CD4-positive, alpha-beta T cell (primary cell): Measurements from ENCODE around the gene GRB14. TPM values are rescaled to one million over a fixed set of nuclear protein-coding genes. Genes with fewer than 3 reads are reported as not detected.
"Not testable (repeated sequence)": the region's sequence is repeated elsewhere in the genome, so short reads cannot be mapped to it uniquely, and the experiment has no call there.

ENCODE experiments used
- ATAC-seq: fragments of 200-7000 bp; cut with Tn5 transposase; one replicate; pipeline ENCODE4 v1.10.0; 2022; ENCODE audit warnings: mild to moderate bottlenecking; ENCODE audit not compliant: poor library complexity
- CTCF ChIA-PET: fragments of 350-600 bp; sonication (Branson Sonifier 250); formaldehyde crosslinking; loops from one replicate; lab custom pipeline; 2021; ENCODE audit warnings: antibody characterized with exemption, inconsistent platforms; lab: Charles Lee
- POLR2A ChIA-PET: fragments of 350-600 bp; sonication (Branson Sonifier 250); formaldehyde crosslinking; loops from one replicate; lab custom pipeline; 2021; ENCODE audit warnings: antibody characterized with exemption, inconsistent platforms; lab: Charles Lee
- DNase-seq, 14 experiments: peaks; one replicate each; pipeline ENCODE4 v3.0.0-alpha.2; 2013 to 2020; ENCODE audit warnings: mixed read lengths in 2 of 14
- H3K27ac ChIP-seq, 2 donors: one replicate each; pipeline versions ENCODE4 v1.5.1 to v1.7.0; 2013; ENCODE audit warnings: low read length in 2 of 2, low read depth in 1 of 2, mild to moderate bottlenecking in 1 of 2
- H3K27me3 ChIP-seq, 2 experiments: 1 replicate in 1 of 2; 2 replicates in 1 of 2; pipeline versions ENCODE4 v1.6.1 to v1.7.0; 2013; ENCODE audit warnings: low read length in 2 of 2, control low read depth in 1 of 2, mild to moderate bottlenecking in 1 of 2, moderate library complexity in 1 of 2; ENCODE audit not compliant: insufficient read depth in 2 of 2, control insufficient read depth in 1 of 2
- H3K36me3 ChIP-seq: one replicate; pipeline ENCODE4 v1.6.1; 2013; ENCODE audit warnings: low read length, control low read depth; ENCODE audit not compliant: insufficient read depth
- H3K4me1 ChIP-seq: one replicate; pipeline ENCODE4 v1.6.1; 2013; ENCODE audit warnings: low read length, control low read depth; ENCODE audit not compliant: insufficient read depth
- H3K4me3 ChIP-seq: one replicate; pipeline ENCODE4 v1.5.1; 2013; ENCODE audit warnings: mild to moderate bottlenecking, low read length, moderate library complexity
- H3K9me3 ChIP-seq, 2 experiments: 1 replicate in 1 of 2; 2 replicates in 1 of 2; pipeline versions ENCODE4 v1.6.1 to v1.7.0; 2013; ENCODE audit warnings: low read length in 2 of 2, mild to moderate bottlenecking in 2 of 2, control low read depth in 1 of 2, moderate library complexity in 1 of 2; ENCODE audit not compliant: control insufficient read depth in 1 of 2, insufficient read depth in 1 of 2
- H3K27ac Mint-ChIP-seq: one replicate; pipeline ENCODE4 v1.8.0; 2020; ENCODE audit warnings: mixed read lengths
- H3K27me3 Mint-ChIP-seq: one replicate; pipeline ENCODE4 v1.8.0; 2021; ENCODE audit warnings: mixed read lengths
- H3K36me3 Mint-ChIP-seq: one replicate; pipeline ENCODE4 v1.8.0; 2021; ENCODE audit warnings: low read depth, mixed read lengths
- H3K4me1 Mint-ChIP-seq: one replicate; pipeline ENCODE4 v1.8.0; 2021; ENCODE audit warnings: low read depth, mixed read lengths
- H3K4me3 Mint-ChIP-seq: one replicate; pipeline ENCODE4 v1.8.0; 2020; ENCODE audit warnings: mild to moderate bottlenecking, mixed read lengths
- H3K9me3 Mint-ChIP-seq: one replicate; pipeline ENCODE4 v1.8.0; 2020; ENCODE audit warnings: mixed read lengths
- CTCF ChIP-seq: fragments of 200-600 bp; IDR thresholded peaks from one replicate; pipeline ENCODE4 v1.8.0; 2022; ENCODE audit warnings: antibody characterized with exemption, mild to moderate bottlenecking
- intact Hi-C, 2 experiments: fragments of 100-400 bp; cut with DNase I in 1 of 2; cut with micrococcal nuclease in 1 of 2; formaldehyde crosslinking; loops; one replicate each; pipeline versions ENCODE4 v1.15.1 to v1.9.0; 2023 to 2025; cut with DNase I, micrococcal nuclease
- total RNA-seq, 174 experiments: library from RNA in 2 of 174; stranded (reverse) in 2 of 174; gene quantifications; one replicate each; pipeline ENCODE4 v1.2.3 and lab custom pipeline; 2021 to 2026

Gene GRB14
- total RNA-seq, 2 experiments from 2014 or later = not detected

- no peak overlapping the region for H3K27ac Mint-ChIP-seq
- no peak overlapping the region for H3K4me3 Mint-ChIP-seq
- intact Hi-C loops = no loop called here
- TF ChIP-seq CTCF = no peak
- Histone ChIP-seq H3K9me3 (peaks cover 0 to 3% of the 10 kb centered on the region in 2 experiments), H3K27me3 (no peaks in the 10 kb centered on the region), H3K36me3 (no peaks in the 10 kb centered on the region), H3K4me3 (no peak overlapping the region), H3K27ac (no peak overlapping the region), H3K4me1 (no peaks in the 10 kb centered on the region)
- H3K9me3 Mint-ChIP-seq = no peaks in the 10 kb centered on the region
- no peaks in the 10 kb centered on the region for H3K27me3 Mint-ChIP-seq
- ATAC-seq (no peak), DNase-seq (no peak)
- no peaks in the 10 kb centered on the region for H3K4me1 Mint-ChIP-seq
- H3K36me3 Mint-ChIP-seq = no peaks in the 10 kb centered on the region
- ChIA-PET POLR2A (no interaction called here), CTCF (interaction anchor here (0.6 kb wide), 1 partner anchor 1761 kb away, joined by 3 read pairs; no protein-coding TSS in a partner anchor)
Measured at GRCh38 chr2:164474873-164475272, 146.4 kb downstream of the GRB14 start.

- no peak for ATAC-seq
- H3K4me3 Mint-ChIP-seq = no peak overlapping the region
- no peak for DNase-seq
- H3K27ac Mint-ChIP-seq = no peak overlapping the region
- H3K4me3 ChIP-seq = no peak overlapping the region
- H3K9me3 Mint-ChIP-seq = no peaks in the 10 kb centered on the region
- no peaks in the 10 kb centered on the region for H3K27me3 Mint-ChIP-seq
- H3K27ac ChIP-seq = no peak overlapping the region
- H3K4me1 ChIP-seq = no peaks in the 10 kb centered on the region
- intact Hi-C loops = no loop called here
- no peaks in the 10 kb centered on the region for H3K36me3 ChIP-seq
- peaks cover 0 to 3% of the 10 kb centered on the region in 2 experiments for H3K9me3 ChIP-seq
- H3K4me1 Mint-ChIP-seq = no peaks in the 10 kb centered on the region
- TF ChIP-seq CTCF = no peak
- no peaks in the 10 kb centered on the region for H3K36me3 Mint-ChIP-seq
- CTCF ChIA-PET = no interaction called here
- H3K27me3 ChIP-seq = no peaks in the 10 kb centered on the region
- POLR2A ChIA-PET = no interaction called here
Measured at GRCh38 chr2:164473021-164473420, 148.3 kb downstream of the GRB14 start.

- H3K4me3 Mint-ChIP-seq, H3K27ac ChIP-seq, intact Hi-C loops, H3K27me3 Mint-ChIP-seq, DNase-seq, H3K9me3 ChIP-seq, CTCF ChIA-PET, H3K9me3 Mint-ChIP-seq, ATAC-seq, POLR2A ChIA-PET, H3K27ac Mint-ChIP-seq, H3K27me3 ChIP-seq, H3K4me3 ChIP-seq, H3K36me3 Mint-ChIP-seq, H3K4me1 ChIP-seq, H3K36me3 ChIP-seq, H3K4me1 Mint-ChIP-seq: not testable (repeated sequence)
Measured at GRCh38 chr2:164465047-164465446, 156.2 kb downstream of the GRB14 start.

- H3K36me3 ChIP-seq = no peaks in the 10 kb centered on the region
- no peak overlapping the region for H3K4me3 Mint-ChIP-seq
- DNase-seq (no peak), ATAC-seq (no peak)
- CTCF ChIA-PET = no interaction called here
- POLR2A ChIA-PET = no interaction called here
- no peaks in the 10 kb centered on the region for H3K4me1 Mint-ChIP-seq
- H3K4me1 ChIP-seq = no peaks in the 10 kb centered on the region
- TF ChIP-seq CTCF = no peak
- no peak overlapping the region for H3K27ac ChIP-seq
- no peaks in the 10 kb centered on the region for H3K36me3 Mint-ChIP-seq
- no peaks in the 10 kb centered on the region for H3K9me3 Mint-ChIP-seq
- H3K27me3 ChIP-seq = no peaks in the 10 kb centered on the region
- no peak overlapping the region for H3K27ac Mint-ChIP-seq
- intact Hi-C loops = no loop called here
- H3K9me3 ChIP-seq = no peaks in the 10 kb centered on the region
- no peaks in the 10 kb centered on the region for H3K27me3 Mint-ChIP-seq
- H3K4me3 ChIP-seq = no peak overlapping the region
Measured at GRCh38 chr2:164464376-164464775, 156.9 kb downstream of the GRB14 start.
